Measurements from ENCODE around the gene PCGF1. TPM values are rescaled to one million over a fixed set of nuclear protein-coding genes. Genes with fewer than 3 reads are reported as not detected.

The PCGF1 gene
- total and polyA plus RNA-seq, 2 of the 4 experiments (the other 2 are of a cell fraction) = 23.4 to 31.4 TPM

- TF ChIP-seq ELK1 (IDR thresholded peaks at IDR 0.05; ENCODE audit: borderline replicate concordance, low read depth, low read length) (no peak), USF2 (IDR thresholded peaks at IDR 0.05; ENCODE audit: low read depth, low read length) (no peak)
Measured at GRCh38 chr2:74511104-74511989, 3.9 kb upstream of the PCGF1 start (continued).
